ENCODE results near the gene PEX7. TPM values are rescaled to one million over a fixed set of nuclear protein-coding genes. Genes with fewer than 3 reads are reported as not detected.

PEX7 gene
- total RNA-seq, 1 donor from 2014 or later, result 6.1 TPM

GRCh38 chr6:136792095-136792409 lies 30.3 kb upstream of the PEX7 start:
- no peak for DNase-seq (ENCODE audit: extremely low spot score in 2 of 2)
- H3K27me3 ChIP-seq, result no peaks in the 10 kb centered on the region
- peaks cover 53% of the 10 kb centered on the region for H3K4me1 ChIP-seq
- intact Hi-C loops (cut with DNase I), result loop anchor here (2.0 to 10.0 kb wide), 2 partner anchors 147 to 207 kb away; no protein-coding TSS in a partner anchor
- H3K36me3 ChIP-seq, result no peaks in the 10 kb centered on the region
- peak overlapping the region; percentile 94 for H3K27ac ChIP-seq
- peak overlapping the region; percentile 91 to 96 for H3K4me3 ChIP-seq
- H3K9me3 ChIP-seq, result no peaks in the 10 kb centered on the region
- TF ChIP-seq CTCF (IDR thresholded peaks at IDR 0.05) (no peak), POLR2AphosphoS5 (IDR thresholded peaks at IDR 0.05; ENCODE audit: insufficient read depth in 1 of 2, low read depth in 1 of 2) (no peak), POLR2A (IDR thresholded peaks at IDR 0.05) (peak in 1 of 2 donors; percentile 20)

GRCh38 chr6:136792410-136793262 lies 29.8 kb upstream of the PEX7 start, which contains the start of gene MAP3K5:
Gene MAP3K5 (minus strand): TSS chr6:136792477. CDS start chr6:136792157, 320 bp downstream.
- DNase-seq (ENCODE audit: extremely low spot score in 2 of 2), result peak in 1 of 2 donors; percentile 94
- peak in 2 of 3 experiments; percentile 59 to 74 for TF ChIP-seq CTCF (IDR thresholded peaks at IDR 0.05)
- TF ChIP-seq POLR2A (IDR thresholded peaks at IDR 0.05), result no peak
- TF ChIP-seq POLR2AphosphoS5 (IDR thresholded peaks at IDR 0.05; ENCODE audit: insufficient read depth in 1 of 2, low read depth in 1 of 2), result peak in 1 of 2 donors; percentile 72
- no peaks in the 10 kb centered on the region for H3K36me3 ChIP-seq
- H3K27ac ChIP-seq, result peak within 1 kb of the TSS; percentile 94
- H3K27me3 ChIP-seq, result no peaks in the 10 kb centered on the region
- no peaks in the 10 kb centered on the region for H3K9me3 ChIP-seq
- peak within 1 kb of the TSS; percentile 91 to 96 for H3K4me3 ChIP-seq
- peaks cover 49% of the 10 kb centered on the region for H3K4me1 ChIP-seq
- intact Hi-C loops (cut with DNase I), result loop anchor here (2.0 to 10.0 kb wide), 2 partner anchors 148 to 208 kb away; no protein-coding TSS in a partner anchor

GRCh38 chr6:136793363-136793762 lies 29.0 kb upstream of the PEX7 start:
- intact Hi-C loops (cut with DNase I), result loop anchor here (2.0 to 10.0 kb wide), 2 partner anchors 149 to 209 kb away; no protein-coding TSS in a partner anchor
- peaks cover 42% of the 10 kb centered on the region for H3K4me1 ChIP-seq
- DNase-seq (ENCODE audit: extremely low spot score in 2 of 2), result no peak
- no peaks in the 10 kb centered on the region for H3K36me3 ChIP-seq
- H3K9me3 ChIP-seq, result no peaks in the 10 kb centered on the region
- TF ChIP-seq POLR2A (IDR thresholded peaks at IDR 0.05) (no peak), CTCF (IDR thresholded peaks at IDR 0.05) (no peak), POLR2AphosphoS5 (IDR thresholded peaks at IDR 0.05; ENCODE audit: insufficient read depth in 1 of 2, low read depth in 1 of 2) (no peak)
- H3K27ac ChIP-seq, result peak overlapping the region; percentile 94
- H3K27me3 ChIP-seq, result no peaks in the 10 kb centered on the region
- H3K4me3 ChIP-seq, result peak overlapping the region; percentile 91 to 96

- Histone ChIP-seq H3K27me3 (no peaks in the 10 kb centered on the region), H3K36me3 (no peaks in the 10 kb centered on the region), H3K4me1 (peaks cover 22% of the 10 kb centered on the region), H3K27ac (no peak overlapping the region), H3K9me3 (no peaks in the 10 kb centered on the region), H3K4me3 (no peak overlapping the region)
- DNase-seq (ENCODE audit: extremely low spot score in 2 of 2), result no peak
- intact Hi-C loops (cut with DNase I), result loop anchor here (10.0 kb wide), 1 partner anchor 211 kb away; no protein-coding TSS in a partner anchor
- TF ChIP-seq POLR2A (IDR thresholded peaks at IDR 0.05) (no peak), POLR2AphosphoS5 (IDR thresholded peaks at IDR 0.05; ENCODE audit: insufficient read depth in 1 of 2, low read depth in 1 of 2) (no peak), CTCF (IDR thresholded peaks at IDR 0.05) (no peak)
Observed at GRCh38 chr6:136795386-136795785, 27.0 kb upstream of the PEX7 start.

All from vagina (tissue), 2 donors.